ENCODE data around the gene RIMS4. TPM values are rescaled to one million over a fixed set of nuclear protein-coding genes. Genes with fewer than 3 reads are reported as not detected.

The RIMS4 gene
- total and polyA plus RNA-seq, 9 of the 15 experiments (the other 6 are each of a cell fraction or from before 2014, with no cell fraction given): 0.04 TPM; not detected in 8

GRCh38 chr20:44727039-44727438 lies 83.3 kb downstream of the RIMS4 start:
- peaks cover 36 to 71% of the 10 kb centered on the region in 2 experiments for H3K27me3 ChIP-seq (ENCODE audit: control insufficient read depth in 2 of 2, insufficient read depth in 2 of 2, low read length in 2 of 2)
- H3K27ac ChIP-seq (ENCODE audit: extremely low read depth, low read depth, low read length): no peak overlapping the region
- 2% methylated on average over 11 of the region's 11 CpGs for WGBS (ENCODE audit: insufficient coverage, low coverage, missing lambda C conversion rate)
- intact Hi-C loops (cut with micrococcal nuclease) (no loop called here), in situ Hi-C loops (cut with MboI) (no loop called here)
- H3K79me2 ChIP-seq (ENCODE audit: control insufficient read depth, insufficient read depth, low read length): no peaks in the 10 kb centered on the region
- BruUV-seq (replicated peaks): no TSS peak
- DNase-seq (ENCODE audit: extremely low read depth in 1 of 4, low spot score in 3 of 4) (no peak), ATAC-seq (peak; percentile 73), FAIRE-seq (no peak)
- ChIA-PET POLR2A (interaction anchor here (1.1 kb wide), 1 partner anchor 15 kb away, joined by 3 read pairs; no protein-coding TSS in a partner anchor), CTCF (ENCODE audit: low intra/inter-chr PET ratio) (no interaction called here)
- H3K4me3 ChIP-seq: no peak overlapping the region
- H3K4me2 ChIP-seq (ENCODE audit: insufficient read depth, low read length): no peak overlapping the region
- TF ChIP-seq KLF1 (tag; IDR thresholded peaks at IDR 0.05) (no peak), THAP12 (CRISPR knock-in tag; IDR thresholded peaks at IDR 0.05) (no peak), CTCFL (IDR thresholded peaks at IDR 0.05; ENCODE audit: borderline replicate concordance, insufficient read depth, low read depth, low read length, poor library complexity, severe bottlenecking) (peak; percentile 51), CTCF (IDR thresholded peaks at IDR 0.05 in 2 of 3, conservative IDR thresholded peaks at IDR 0.05 in 1 of 3; ENCODE audit: insufficient read depth in 2 of 3, low read depth in 1 of 3, low read length in 3 of 3) (peak; percentile 33 to 64 (median 38); a peak in 5 of 6 replicates)
- H2AFZ ChIP-seq (ENCODE audit: low read depth, low read length): no peak overlapping the region
- H3K9ac ChIP-seq (ENCODE audit: insufficient read depth in 1 of 2, low read depth in 2 of 2, low read length in 2 of 2): no peak overlapping the region
- no peaks in the 10 kb centered on the region for H3K36me3 ChIP-seq (ENCODE audit: control insufficient read depth, insufficient read depth, low read length)
- no peaks in the 10 kb centered on the region for H3K9me1 ChIP-seq (ENCODE audit: control insufficient read depth, insufficient read depth, low read length)
- H3K4me1 ChIP-seq (replicated peaks in 1 of 2; ENCODE audit: control insufficient read depth in 2 of 2, insufficient read depth in 2 of 2, low read length in 2 of 2): peaks cover 0 to 10% of the 10 kb centered on the region in 2 experiments; a peak in 2 of 5 replicates
- H3K9me3 ChIP-seq (replicated peaks; ENCODE audit: control insufficient read depth, insufficient read depth, low read depth, low read length): no peaks in the 10 kb centered on the region
- H4K20me1 ChIP-seq (replicated peaks; ENCODE audit: control insufficient read depth, insufficient read depth, low read length): peaks cover 13% of the 10 kb centered on the region; the same call in 1 of the 2 replicates
